Ovary (tissue), 3 donors: ENCODE results near the gene IRS1.

Source experiments
- CTCF ChIP-seq, 3 donors: fragments of 450-650 bp in 2 of 3; fragments of 200-600 bp in 1 of 3; IDR thresholded peaks; one replicate each; pipeline versions ENCODE4 v1.5.1 to v1.8.0; 2016 to 2022; ENCODE audit warnings: antibody characterized with exemption in 3 of 3, mild to moderate bottlenecking in 1 of 3
- EP300 ChIP-seq: sonication (generic); formaldehyde crosslinking; IDR thresholded peaks from one replicate; pipeline ENCODE4 v1.6.1; 2017; ENCODE audit warnings: antibody characterized with exemption
- POLR2A ChIP-seq: fragments of 450-650 bp; IDR thresholded peaks from one replicate; pipeline ENCODE4 v1.6.1; 2017; ENCODE audit warnings: antibody characterized with exemption, mild to moderate bottlenecking, moderate library complexity
- donor health status: DM: no; HTN: no; CAD: no.

GRCh38 chr2:226712941-226713340 lies 86.7 kb downstream of the IRS1 start:
- TF ChIP-seq CTCF (IDR thresholded peaks at IDR 0.05): no peak
- TF ChIP-seq POLR2A: no peak
- TF ChIP-seq EP300: no peak
